Esophagus squamous epithelium (tissue), 5 donors: ENCODE results near the gene ARMC8. TPM values are rescaled to one million over a fixed set of nuclear protein-coding genes. Genes with fewer than 3 reads are reported as not detected.

ENCODE experiments used
- DNase-seq: peaks from one replicate; lab custom pipeline; 2025; lab: John Stamatoyannopoulos, UW
- H3K27ac ChIP-seq, 4 donors: fragments of 200-600 bp; sonication (generic); one replicate each; pipeline ENCODE4 v1.5.1; 2016 to 2019; ENCODE audit warnings: mild to moderate bottlenecking in 1 of 4
- H3K27me3 ChIP-seq, 4 donors: fragments of 200-600 bp; sonication (generic); 1 replicate in 3 of 4; 2 replicates in 1 of 4; pipeline versions ENCODE4 v1.5.1 to v1.6.0; 2017 to 2021; ENCODE audit warnings: antibody characterized with exemption in 1 of 4
- H3K36me3 ChIP-seq, 3 donors: fragments of 200-600 bp; sonication (generic); one replicate each; pipeline ENCODE4 v1.5.1; 2016 to 2019
- H3K4me1 ChIP-seq, 3 donors: fragments of 200-600 bp; sonication (generic); one replicate each; pipeline ENCODE4 v1.5.1; 2017 to 2019
- H3K4me3 ChIP-seq, 4 donors: fragments of 200-600 bp; sonication (generic); 1 replicate in 3 of 4; 2 replicates in 1 of 4; pipeline ENCODE4 v1.5.1; 2016 to 2019; ENCODE audit warnings: mild to moderate bottlenecking in 2 of 4, moderate library complexity in 1 of 4
- H3K9me3 ChIP-seq, 3 donors: fragments of 200-600 bp; sonication (generic); one replicate each; pipeline ENCODE4 v1.5.1; 2016 to 2019
- CTCF ChIP-seq, 6 experiments: fragments of 450-650 bp in 4 of 6; fragments of 200-600 bp in 2 of 6; sonication (generic) in 2 of 6; IDR thresholded peaks; one replicate each; pipeline ENCODE4 v1.5.1; 2016 to 2019; ENCODE audit warnings: antibody characterized with exemption in 6 of 6, mild to moderate bottlenecking in 4 of 6, moderate library complexity in 4 of 6
- POLR2A ChIP-seq, 4 donors: fragments of 450-650 bp; IDR thresholded peaks; one replicate each; pipeline ENCODE4 v1.6.1; 2017; ENCODE audit warnings: antibody characterized with exemption in 4 of 4, mild to moderate bottlenecking in 4 of 4, moderate library complexity in 3 of 4
- WGBS, 2 donors: methylation state at CpG; one replicate each; pipeline ENCODE4 v1.1.5; 2018; 5-methylcytosine and 5-hydroxymethylcytosine counted together
- intact Hi-C: fragments of 100-400 bp; cut with DNase I; formaldehyde crosslinking; loops from one replicate; pipeline ENCODE4 v1.15.0; 2022
- total RNA-seq, 4 donors: library from RNA; depleted of rRNA; stranded (reverse); fragments of >200 nt; gene quantifications; one replicate each; pipeline ENCODE4 v1.1.0, GENCODE V29; 2016
- donor health status: DM: yes; HTN: yes; CAD: no.

Gene ARMC8
- total RNA-seq, 4 donors from 2014 or later, result 29.7 to 59.3 (median 34.6) TPM

GRCh38 chr3:138328341-138328740, 141.2 kb downstream of the ARMC8 start:
- DNase-seq, result no peak
- Histone ChIP-seq H3K4me3 (no peak overlapping the region), H3K36me3 (no peaks in the 10 kb centered on the region), H3K27ac (no peak overlapping the region), H3K27me3 (no peaks in the 10 kb centered on the region), H3K4me1 (peaks cover 10 to 35% (median 13%) of the 10 kb centered on the region in 3 donors), H3K9me3 (no peaks in the 10 kb centered on the region)
- intact Hi-C loops, result no loop called here
- no peak for TF ChIP-seq CTCF (IDR thresholded peaks at IDR 0.05)
- TF ChIP-seq POLR2A (IDR thresholded peaks at IDR 0.05), result no peak
- WGBS, 2 donors, result 42 to 47% methylated on average over 2 of the region's 2 CpGs

- TF ChIP-seq POLR2A (IDR thresholded peaks at IDR 0.05), result no peak
- peak in 5 of 6 experiments; percentile 11 to 49 (median 33) for TF ChIP-seq CTCF (IDR thresholded peaks at IDR 0.05)
- DNase-seq, result peak; percentile 27
- 0% methylated on average over 20 to 22 of the region's 62 CpGs for WGBS, 2 donors
- intact Hi-C loops, result no loop called here
- Histone ChIP-seq H3K4me1 (peaks cover 10 to 35% (median 13%) of the 10 kb centered on the region in 3 donors), H3K4me3 (peak within 1 kb of the TSS; percentile 36 to 88 (median 59)), H3K27me3 (no peaks in the 10 kb centered on the region), H3K27ac (peak within 1 kb of the TSS in 3 of 4 donors; percentile 57 to 60 (median 59)), H3K36me3 (no peaks in the 10 kb centered on the region), H3K9me3 (no peaks in the 10 kb centered on the region)
Measured at GRCh38 chr3:138329127-138329983, 142.3 kb downstream of the ARMC8 start, which contains the start of gene NME9. Gene NME9 (minus strand): TSS chr3:138329851. CDS start chr3:138329335, 516 bp downstream.

- DNase-seq, result no peak
- H3K27me3 ChIP-seq, result no peaks in the 10 kb centered on the region
- H3K27ac ChIP-seq, result peak overlapping the region in 2 of 4 donors; percentile 57 to 59
- H3K4me3 ChIP-seq, result peak overlapping the region in 3 of 4 donors; percentile 57 to 88 (median 61)
- H3K4me1 ChIP-seq, result peaks cover 10 to 35% (median 13%) of the 10 kb centered on the region in 3 donors
- WGBS, 2 donors, result 19 to 38% methylated on average over 2 to 3 of the region's 7 CpGs
- TF ChIP-seq CTCF (IDR thresholded peaks at IDR 0.05) (no peak), POLR2A (IDR thresholded peaks at IDR 0.05) (no peak)
- intact Hi-C loops, result no loop called here
- no peaks in the 10 kb centered on the region for H3K36me3 ChIP-seq
- no peaks in the 10 kb centered on the region for H3K9me3 ChIP-seq
Measured at GRCh38 chr3:138329984-138330293, 142.8 kb downstream of the ARMC8 start.

- no peaks in the 10 kb centered on the region for H3K9me3 ChIP-seq
- no peak overlapping the region for H3K4me3 ChIP-seq
- TF ChIP-seq CTCF (IDR thresholded peaks at IDR 0.05), result peak in 1 of 6 experiments; percentile 18
- no peak for TF ChIP-seq POLR2A (IDR thresholded peaks at IDR 0.05)
- peaks cover 10 to 33% (median 13%) of the 10 kb centered on the region in 3 donors for H3K4me1 ChIP-seq
- intact Hi-C loops, result no loop called here
- H3K27me3 ChIP-seq, result no peaks in the 10 kb centered on the region
- WGBS, 2 donors, result 76 to 78% methylated on average over 5 to 6 of the region's 6 CpGs
- no peaks in the 10 kb centered on the region for H3K36me3 ChIP-seq
- no peak overlapping the region for H3K27ac ChIP-seq
- DNase-seq, result no peak
Measured at GRCh38 chr3:138331143-138331894, 144.2 kb downstream of the ARMC8 start.
